AG20443 (cell line): Measurements from ENCODE around the gene DCLK2.
A peak's percentile ranks its signal among the peaks of the same experiment; 100 is the strongest.

Experiments used
- DNase-seq: peaks from one replicate; pipeline ENCODE4 v3.0.0; 2012; ENCODE audit warnings: low spot score, mixed read lengths

The DCLK2 gene

DNA sequence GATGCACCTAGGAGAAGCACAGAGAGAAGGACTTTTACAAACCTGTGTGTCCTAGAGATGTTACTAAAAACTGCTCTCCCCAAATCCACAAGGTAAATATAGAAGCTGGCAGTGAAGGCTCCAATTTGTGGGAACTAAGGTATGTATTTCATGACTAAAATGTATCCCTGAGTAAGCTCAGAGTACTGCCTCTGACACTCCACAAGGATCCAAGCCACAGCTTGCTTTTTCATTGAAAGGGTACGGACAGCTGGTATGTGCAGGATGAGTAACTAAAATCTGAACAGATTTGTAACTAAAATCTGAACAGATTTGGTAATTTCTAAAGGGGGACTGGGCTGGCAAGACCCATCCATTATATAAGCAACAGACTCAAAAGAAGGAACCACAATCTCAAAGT, 187.6 kb downstream of the DCLK2 start:
- DNase-seq: no peak

DNA sequence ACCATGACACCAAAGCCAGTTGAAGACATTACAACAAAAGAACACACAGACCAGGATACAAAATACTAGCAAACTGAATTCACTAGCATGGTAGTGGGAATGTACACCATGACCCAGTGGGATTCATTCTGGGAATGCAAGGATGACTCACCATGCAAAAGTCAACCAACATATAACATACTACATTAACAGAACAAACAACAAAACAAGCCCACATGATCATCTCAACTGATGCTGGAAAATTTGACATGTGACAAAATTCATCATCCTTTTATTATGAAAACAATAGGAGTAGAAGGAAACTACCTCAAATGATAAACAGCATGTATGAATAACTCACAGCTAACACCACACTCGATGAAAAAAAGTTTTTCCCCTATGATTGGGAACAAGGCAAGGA, 190.2 kb downstream of the DCLK2 start:
- no peak for DNase-seq

DNA sequence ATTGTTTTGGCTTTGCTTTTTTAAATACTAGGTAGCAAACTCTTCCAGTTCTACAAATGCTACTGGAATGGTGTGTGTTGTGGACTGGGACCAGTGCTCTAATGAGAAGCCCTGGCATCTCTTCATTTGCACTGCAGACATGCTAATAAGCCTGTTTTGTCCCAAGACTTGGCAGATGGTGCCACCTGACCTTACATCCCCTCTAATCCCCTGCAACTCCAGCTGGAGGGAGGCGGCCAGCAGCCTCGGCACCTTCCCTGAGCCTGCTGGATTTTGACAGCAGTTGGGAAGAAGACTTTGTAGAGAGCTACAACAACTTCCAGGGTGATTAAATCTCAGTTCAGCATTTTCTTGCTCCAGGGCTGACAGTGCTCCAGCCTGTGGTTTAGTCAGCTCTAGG, 200.0 kb downstream of the DCLK2 start:
- DNase-seq: no peak

DNA sequence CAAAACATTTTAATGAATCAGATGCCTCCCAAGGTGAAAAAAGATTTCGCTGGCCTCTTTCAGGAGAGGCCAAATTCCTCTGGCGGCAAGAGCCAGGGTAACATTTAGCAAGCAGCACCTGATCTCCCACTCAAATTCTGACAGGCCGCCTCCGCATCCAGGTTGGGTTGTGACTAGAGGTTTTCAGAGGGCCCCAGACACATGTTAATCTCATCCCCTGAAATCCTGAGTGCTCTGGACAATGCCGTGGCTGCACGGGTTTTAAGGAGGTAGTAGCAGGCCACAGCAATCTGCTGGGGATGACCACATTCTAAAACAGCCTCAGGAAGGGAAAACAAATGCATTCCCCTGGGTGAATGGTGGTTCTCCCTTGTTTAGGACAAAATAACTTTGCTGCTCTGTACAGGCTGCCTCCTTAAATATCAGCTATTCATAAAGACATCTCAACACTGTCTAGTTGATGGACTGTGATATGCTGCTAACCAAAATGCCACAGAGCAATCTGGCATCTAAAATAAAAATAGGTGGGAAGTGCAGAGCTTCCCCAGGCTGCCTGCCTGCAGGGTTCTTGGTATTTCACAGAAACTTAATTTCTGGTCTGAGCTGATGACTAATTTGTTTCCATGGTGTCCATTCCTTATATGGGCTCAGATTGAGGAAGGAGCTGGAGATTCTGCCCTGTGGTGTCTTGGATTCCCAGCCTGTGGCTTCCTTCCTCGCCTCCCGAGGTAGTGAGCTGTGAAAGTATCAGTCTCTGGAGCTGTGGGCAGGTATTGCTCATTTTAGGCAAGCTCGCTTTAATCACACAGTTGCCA, 202.0 kb downstream of the DCLK2 start:
- peak; percentile 79 for DNase-seq

DNA sequence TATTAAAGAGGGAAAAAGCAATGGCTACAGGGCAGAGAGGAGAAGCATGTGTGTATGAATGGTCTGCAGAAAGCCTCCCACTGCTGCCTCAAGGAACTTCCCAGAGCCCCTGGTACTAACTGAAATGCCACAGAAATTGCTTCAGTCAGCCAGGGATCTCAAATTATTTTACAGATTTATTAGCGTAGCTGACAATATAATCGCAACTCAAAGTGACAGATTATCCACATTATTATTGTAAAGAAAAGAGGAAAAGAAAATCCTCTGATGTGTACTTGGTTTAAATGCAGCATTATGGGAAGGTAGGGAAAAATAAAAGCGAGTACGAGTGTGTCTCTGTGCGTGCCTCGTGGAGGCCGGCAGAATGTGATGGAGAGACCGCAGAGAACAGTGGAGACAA, 202.7 kb downstream of the DCLK2 start:
- no peak for DNase-seq

DNA sequence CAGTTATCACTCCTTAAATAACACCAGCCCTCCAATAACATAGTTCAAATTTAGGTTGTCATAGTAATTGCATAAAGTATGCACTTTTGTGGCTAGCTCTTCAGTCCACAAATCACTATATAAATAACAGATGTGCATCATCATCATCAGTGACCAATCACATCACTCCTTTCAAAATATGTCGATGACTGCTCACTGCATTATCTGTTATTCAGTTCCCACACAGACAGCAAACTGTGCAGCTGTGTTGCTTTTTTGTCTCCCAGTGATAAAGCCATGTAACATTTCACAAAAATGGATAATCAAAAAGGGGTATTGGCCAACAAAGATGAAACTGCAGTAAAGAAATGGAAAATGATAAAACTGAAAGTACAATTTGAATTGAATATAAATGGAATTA, 205.4 kb downstream of the DCLK2 start:
- DNase-seq: peak; percentile 81

DNA sequence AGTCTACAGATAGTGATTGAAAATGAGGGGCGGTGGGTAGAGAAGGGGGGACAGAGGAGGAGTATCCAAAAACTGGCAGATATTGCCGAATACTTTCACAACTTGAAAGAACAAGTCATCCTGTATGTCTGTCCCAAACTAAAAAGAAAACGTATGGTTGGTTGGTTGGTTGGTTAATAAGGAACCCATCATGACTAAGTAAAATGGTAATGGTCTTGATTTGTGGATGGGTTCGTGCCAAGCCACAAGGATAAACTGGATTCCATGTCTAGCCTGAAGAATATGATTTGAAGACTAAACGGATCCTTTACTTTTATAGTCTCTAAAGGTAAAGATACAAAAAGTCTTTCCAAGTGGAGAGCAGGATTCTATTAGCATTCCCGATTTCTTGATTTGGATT, 208.4 kb downstream of the DCLK2 start:
- DNase-seq: no peak

DNA sequence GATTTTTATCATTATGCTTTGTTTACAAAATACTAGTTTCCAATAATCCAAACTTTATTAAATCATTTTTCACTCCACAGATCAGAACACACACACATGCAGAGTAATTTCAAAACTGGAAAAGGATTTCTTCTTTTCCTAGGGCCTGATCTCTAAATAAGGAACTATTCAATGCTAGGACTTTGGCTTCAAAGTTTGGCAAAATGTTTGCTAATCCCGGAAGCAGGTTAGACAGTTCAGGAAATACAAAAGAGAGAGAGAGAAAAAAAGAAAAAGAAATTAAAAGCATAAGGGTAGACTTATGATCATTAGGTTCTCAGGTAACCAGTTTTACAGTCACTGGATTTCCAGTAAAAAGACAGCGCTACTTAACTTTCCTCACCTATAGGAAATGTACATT, 211.0 kb downstream of the DCLK2 start:
- DNase-seq: no peak

DNA sequence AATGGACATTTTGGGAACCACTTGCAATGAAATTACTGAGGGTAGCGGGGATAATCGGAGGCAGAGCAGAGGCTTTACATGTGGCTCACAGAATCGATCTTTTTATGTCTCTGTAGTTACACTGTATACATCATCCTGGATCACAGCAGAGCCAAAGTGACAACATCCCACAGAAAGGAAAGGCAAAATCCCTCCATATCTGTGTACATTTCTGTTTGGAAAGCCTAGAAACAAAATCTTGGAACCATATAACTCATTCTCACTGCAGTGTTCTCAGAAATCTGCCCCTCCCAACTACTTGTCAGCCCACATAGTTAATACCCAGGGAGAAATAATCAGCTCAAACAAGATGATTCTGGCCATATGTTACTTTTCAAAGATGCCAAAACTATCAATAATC, 211.6 kb downstream of the DCLK2 start:
- DNase-seq: no peak

DNA sequence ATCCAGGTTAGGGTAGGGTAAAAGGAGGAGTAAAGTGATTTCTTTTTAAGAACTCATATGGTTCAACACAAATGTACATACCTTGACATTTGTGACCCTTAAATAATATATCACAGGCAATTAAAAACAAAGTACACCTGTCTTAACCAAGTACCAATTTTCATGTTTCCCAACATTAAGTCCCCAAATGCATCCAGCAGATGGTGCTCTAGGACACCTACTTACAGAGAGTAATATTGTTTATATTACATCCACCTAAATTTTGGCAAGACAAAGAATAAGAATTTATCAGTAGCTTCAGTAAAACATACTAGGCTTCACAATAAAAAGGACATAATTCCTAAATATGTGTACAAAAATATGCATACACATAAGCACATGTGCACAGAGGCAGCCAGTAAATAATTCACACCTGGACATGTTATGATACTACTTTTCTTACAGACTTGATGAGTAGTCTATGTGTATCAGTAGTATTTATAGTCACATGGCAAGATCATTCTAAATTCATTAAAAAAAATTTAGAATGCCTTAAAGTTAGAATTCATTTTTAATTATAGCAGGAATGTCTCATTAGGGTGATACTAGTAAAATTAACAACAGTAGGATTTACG, 219.7 kb downstream of the DCLK2 start:
- peak; percentile 13 for DNase-seq

DNA sequence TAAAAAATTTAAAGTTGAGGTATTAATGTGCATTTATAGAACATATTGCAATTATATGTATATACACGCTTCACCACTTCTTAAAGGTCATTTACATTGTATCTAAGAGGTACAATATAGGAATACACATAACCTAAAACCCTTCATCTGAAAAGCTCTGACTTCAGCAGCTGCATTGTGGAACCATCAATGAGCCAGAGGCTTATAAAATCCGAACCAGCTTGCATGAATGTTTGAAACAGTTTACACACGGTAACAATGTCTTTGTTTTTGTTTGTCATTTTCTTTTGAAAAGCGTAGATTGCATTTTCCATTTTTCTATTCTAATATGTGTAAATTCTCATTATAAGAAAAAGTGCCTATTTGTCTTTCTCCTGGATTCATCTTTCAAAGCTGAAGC, 221.6 kb downstream of the DCLK2 start:
- no peak for DNase-seq

DNA sequence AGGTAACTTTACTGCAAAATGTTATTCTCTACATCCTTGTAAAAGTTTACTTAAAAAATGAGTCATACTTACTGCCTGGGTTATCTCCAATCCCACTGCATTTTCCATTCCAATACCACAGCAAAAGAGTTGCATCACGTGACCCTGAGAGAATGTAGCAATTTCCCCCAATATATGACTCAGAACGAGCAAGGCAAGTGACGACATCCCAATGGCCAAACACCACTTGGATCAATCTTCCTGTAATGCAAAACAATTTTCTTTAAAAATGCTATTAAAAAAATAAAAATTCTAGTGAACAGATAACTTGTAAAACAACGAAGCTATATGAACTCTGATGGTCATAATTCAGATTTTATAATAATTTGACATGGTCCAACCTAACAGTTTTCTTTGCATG, 224.3 kb downstream of the DCLK2 start:
- peak; percentile 72 for DNase-seq

DNA sequence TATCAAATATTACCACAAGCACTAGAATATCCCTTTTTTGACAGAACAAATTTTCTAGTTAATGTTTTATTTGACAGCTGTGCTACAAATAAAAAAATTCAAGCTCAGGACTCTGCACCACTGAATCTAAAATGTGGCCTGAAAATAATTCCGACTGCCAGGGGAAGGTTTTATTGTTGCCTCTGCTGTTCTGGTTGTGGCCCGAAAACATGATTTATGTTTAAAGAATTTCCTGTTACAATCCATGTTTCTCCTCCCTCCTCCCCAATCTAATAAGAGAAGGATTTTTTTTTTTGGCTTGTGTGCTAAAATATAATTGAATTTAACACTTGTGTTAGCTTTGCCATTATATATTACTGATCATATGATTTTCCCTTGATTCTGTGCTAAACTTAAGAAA, 227.8 kb downstream of the DCLK2 start:
- DNase-seq: peak; percentile 49

DNA sequence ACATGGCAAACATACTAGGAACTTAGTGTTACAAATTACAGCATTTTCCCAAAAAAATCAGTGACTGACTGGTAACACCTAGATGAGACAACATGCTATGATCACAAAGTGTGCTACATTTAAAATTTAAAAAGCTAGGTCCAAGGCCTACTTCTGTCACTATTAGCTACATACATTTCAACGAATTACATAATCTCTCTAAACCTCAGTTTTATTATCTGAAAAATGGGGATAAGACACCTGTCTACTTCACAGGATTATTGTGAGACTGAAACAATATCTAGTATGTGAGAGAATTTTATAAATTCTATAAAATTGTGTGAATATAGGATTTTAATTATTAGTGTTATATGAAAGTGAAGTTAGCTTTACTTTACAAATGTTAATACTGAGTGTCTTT, 228.5 kb downstream of the DCLK2 start:
- no peak for DNase-seq
